Ovary (tissue), 3 donors: ENCODE measurements around the gene PSMA1.

Source experiments
- CTCF ChIP-seq, 3 donors: fragments of 450-650 bp in 2 of 3; fragments of 200-600 bp in 1 of 3; IDR thresholded peaks; one replicate each; pipeline versions ENCODE4 v1.5.1 to v1.8.0; 2016 to 2022; ENCODE audit warnings: antibody characterized with exemption in 3 of 3, mild to moderate bottlenecking in 1 of 3
- POLR2A ChIP-seq: fragments of 450-650 bp; IDR thresholded peaks from one replicate; pipeline ENCODE4 v1.6.1; 2017; ENCODE audit warnings: antibody characterized with exemption, mild to moderate bottlenecking, moderate library complexity
- donor health status: DM: no; HTN: no; CAD: no.

GRCh38 chr11:14552089-14552488 is 31.9 kb upstream of the PSMA1 start:
- TF ChIP-seq CTCF (IDR thresholded peaks at IDR 0.05): no peak
- no peak for TF ChIP-seq POLR2A
